T-helper 1 cell treated with Interleukin-12 subunit alpha and Interleukin-12 subunit beta and Interleukin-4 antibody, amounts not matched to agents 30 μg/mL and 1 μg/mL, for 36 hours (primary cell): ENCODE data around the gene LPP.

Experiments used
- H3K27ac Mint-ChIP-seq: one replicate; pipeline ENCODE4 v1.8.0; 2021; ENCODE audit warnings: mild to moderate bottlenecking, mixed read lengths
- H3K27me3 Mint-ChIP-seq: one replicate; pipeline ENCODE4 v1.8.0; 2021; ENCODE audit warnings: low read depth, mixed read lengths
- H3K36me3 Mint-ChIP-seq: one replicate; pipeline ENCODE4 v1.8.0; 2021; ENCODE audit warnings: low read depth, mixed read lengths
- H3K4me1 Mint-ChIP-seq: one replicate; pipeline ENCODE4 v1.8.0; 2021; ENCODE audit warnings: low read depth, mixed read lengths
- H3K4me3 Mint-ChIP-seq: one replicate; pipeline ENCODE4 v1.8.0; 2021; ENCODE audit warnings: mild to moderate bottlenecking, moderate library complexity, mixed read lengths
- H3K9me3 Mint-ChIP-seq: one replicate; pipeline ENCODE4 v1.8.0; 2021; ENCODE audit warnings: mixed read lengths

The LPP gene

GRCh38 chr3:188482929-188483328 lies 329.0 kb downstream of the LPP start:
- peaks cover 26% of the 10 kb centered on the region for H3K36me3 Mint-ChIP-seq
- no peaks in the 10 kb centered on the region for H3K27me3 Mint-ChIP-seq
- H3K4me1 Mint-ChIP-seq, result peaks cover under 1% of the 10 kb centered on the region
- H3K27ac Mint-ChIP-seq, result no peak overlapping the region
- H3K9me3 Mint-ChIP-seq, result peaks cover 12% of the 10 kb centered on the region
- no peak overlapping the region for H3K4me3 Mint-ChIP-seq

DNA sequence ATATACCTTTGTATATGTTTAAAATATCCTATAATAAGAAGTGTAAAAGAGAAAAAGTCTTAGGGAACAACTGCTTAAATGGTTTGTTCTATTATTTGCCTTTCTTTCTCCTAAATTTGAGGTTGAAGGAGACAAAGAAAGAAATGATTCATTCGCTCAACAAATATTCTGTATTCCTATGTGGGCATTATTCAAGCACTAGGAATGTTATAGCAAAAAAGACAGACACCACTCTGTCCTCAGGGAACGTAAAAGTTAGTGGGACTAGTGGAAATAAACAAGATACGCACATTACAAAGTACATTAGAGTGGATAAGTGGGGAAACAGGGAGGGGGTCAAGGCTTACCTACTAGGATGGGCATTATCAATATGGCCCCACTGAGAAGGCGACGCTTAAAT lies 332.2 kb downstream of the LPP start:
- Mint-ChIP-seq H3K4me3 (no peak overlapping the region), H3K36me3 (peaks cover 42% of the 10 kb centered on the region), H3K4me1 (no peaks in the 10 kb centered on the region), H3K9me3 (peaks cover 11% of the 10 kb centered on the region), H3K27ac (no peak overlapping the region), H3K27me3 (no peaks in the 10 kb centered on the region)

DNA sequence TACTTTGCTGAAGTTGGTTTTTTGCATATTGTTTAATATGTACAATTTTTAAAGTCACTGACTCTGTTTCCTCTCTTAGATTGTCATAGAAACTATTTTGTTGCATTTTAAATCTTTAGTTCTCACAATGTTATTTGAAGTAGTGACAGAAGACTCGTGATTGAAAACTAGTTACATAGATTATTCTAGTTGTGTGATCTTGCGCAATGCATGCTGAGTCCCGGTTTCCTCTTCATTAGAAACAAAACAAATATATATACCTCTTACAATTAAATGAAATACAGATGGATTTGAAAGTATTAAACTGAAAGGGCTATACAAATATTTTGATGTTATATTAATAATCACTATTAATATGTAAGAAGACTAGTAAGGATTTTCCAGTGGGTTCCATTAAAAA lies 333.0 kb downstream of the LPP start:
- H3K27ac Mint-ChIP-seq, result no peak overlapping the region
- H3K36me3 Mint-ChIP-seq, result peaks cover 38% of the 10 kb centered on the region
- H3K4me1 Mint-ChIP-seq, result no peaks in the 10 kb centered on the region
- no peak overlapping the region for H3K4me3 Mint-ChIP-seq
- no peaks in the 10 kb centered on the region for H3K27me3 Mint-ChIP-seq
- peaks cover 2% of the 10 kb centered on the region for H3K9me3 Mint-ChIP-seq

GRCh38 chr3:188487652-188488051 lies 333.7 kb downstream of the LPP start:
- Mint-ChIP-seq H3K4me1 (no peaks in the 10 kb centered on the region), H3K4me3 (no peak overlapping the region), H3K27ac (no peak overlapping the region), H3K27me3 (no peaks in the 10 kb centered on the region), H3K36me3 (peaks cover 36% of the 10 kb centered on the region), H3K9me3 (no peaks in the 10 kb centered on the region)

DNA sequence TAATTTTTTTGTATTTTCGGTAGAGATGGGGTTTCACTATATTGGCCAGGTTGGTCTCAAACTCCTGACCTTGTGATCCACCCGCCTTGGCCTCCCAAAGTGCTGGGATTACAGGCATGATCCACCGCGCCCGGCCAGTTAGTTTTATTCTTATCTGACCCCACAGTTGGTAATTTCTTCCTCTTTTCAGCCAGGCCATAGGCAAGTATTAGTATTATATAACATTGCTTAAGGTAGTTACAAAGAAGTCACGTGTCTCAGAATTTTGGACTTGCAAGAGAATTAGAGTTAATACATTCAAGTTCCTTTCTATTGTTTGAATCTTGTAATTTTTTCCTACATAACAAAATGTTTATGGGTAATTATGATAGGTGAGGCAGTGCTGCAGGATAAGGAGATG lies 334.8 kb downstream of the LPP start:
- no peaks in the 10 kb centered on the region for H3K4me1 Mint-ChIP-seq
- H3K36me3 Mint-ChIP-seq, result peaks cover 37% of the 10 kb centered on the region
- no peak overlapping the region for H3K4me3 Mint-ChIP-seq
- H3K27me3 Mint-ChIP-seq, result no peaks in the 10 kb centered on the region
- H3K27ac Mint-ChIP-seq, result no peak overlapping the region
- H3K9me3 Mint-ChIP-seq, result no peaks in the 10 kb centered on the region

GRCh38 chr3:188489639-188490405 lies 335.9 kb downstream of the LPP start:
- Mint-ChIP-seq H3K4me1 (no peaks in the 10 kb centered on the region), H3K9me3 (no peaks in the 10 kb centered on the region), H3K27me3 (no peaks in the 10 kb centered on the region), H3K4me3 (no peak overlapping the region), H3K36me3 (peaks cover 28% of the 10 kb centered on the region), H3K27ac (no peak overlapping the region)

DNA sequence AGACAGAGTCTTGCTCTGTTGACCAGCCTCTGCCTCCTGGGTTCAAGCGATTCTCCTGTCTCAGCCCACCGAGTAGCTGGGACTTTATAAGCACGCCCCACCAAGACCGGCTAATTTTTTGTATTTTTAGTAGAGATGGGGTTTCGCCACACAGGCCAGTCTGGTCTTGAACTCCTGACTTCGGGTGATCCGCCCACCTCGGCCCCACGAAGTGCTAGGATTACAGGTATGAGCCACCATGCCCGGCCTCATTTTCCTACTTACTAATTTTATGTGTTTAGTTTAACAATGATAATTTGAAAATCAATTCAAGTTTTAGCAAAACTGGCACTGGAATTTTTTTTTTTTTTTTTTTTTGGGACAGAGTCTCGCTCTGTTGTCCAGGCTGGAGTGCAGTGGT lies 336.5 kb downstream of the LPP start:
- Mint-ChIP-seq H3K27ac (no peak overlapping the region), H3K27me3 (no peaks in the 10 kb centered on the region), H3K36me3 (peaks cover 23% of the 10 kb centered on the region), H3K4me3 (no peak overlapping the region), H3K4me1 (no peaks in the 10 kb centered on the region), H3K9me3 (no peaks in the 10 kb centered on the region)

- Mint-ChIP-seq H3K4me1 (no peaks in the 10 kb centered on the region), H3K36me3 (peaks cover 20% of the 10 kb centered on the region), H3K9me3 (no peaks in the 10 kb centered on the region), H3K27ac (no peak overlapping the region), H3K4me3 (no peak overlapping the region), H3K27me3 (no peaks in the 10 kb centered on the region)
These were observed 337.3 kb downstream of the LPP start for GRCh38 chr3:188491276-188491687.

- Mint-ChIP-seq H3K4me3 (no peak overlapping the region), H3K36me3 (peaks cover 6% of the 10 kb centered on the region), H3K27me3 (no peaks in the 10 kb centered on the region), H3K9me3 (peaks cover 6% of the 10 kb centered on the region), H3K4me1 (peaks cover 5% of the 10 kb centered on the region), H3K27ac (no peak overlapping the region)
These were observed 342.4 kb downstream of the LPP start for GRCh38 chr3:188496390-188496789.

GRCh38 chr3:188497021-188497420 lies 343.1 kb downstream of the LPP start:
- no peaks in the 10 kb centered on the region for H3K27me3 Mint-ChIP-seq
- peaks cover 5% of the 10 kb centered on the region for H3K4me1 Mint-ChIP-seq
- no peak overlapping the region for H3K4me3 Mint-ChIP-seq
- no peak overlapping the region for H3K27ac Mint-ChIP-seq
- peaks cover 8% of the 10 kb centered on the region for H3K9me3 Mint-ChIP-seq
- peaks cover 6% of the 10 kb centered on the region for H3K36me3 Mint-ChIP-seq

GRCh38 chr3:188503647-188504046 lies 349.7 kb downstream of the LPP start:
- no peak overlapping the region for H3K4me3 Mint-ChIP-seq
- no peak overlapping the region for H3K27ac Mint-ChIP-seq
- no peaks in the 10 kb centered on the region for H3K27me3 Mint-ChIP-seq
- H3K36me3 Mint-ChIP-seq, result peaks cover 28% of the 10 kb centered on the region
- H3K4me1 Mint-ChIP-seq, result peaks cover 7% of the 10 kb centered on the region
- peaks cover 39% of the 10 kb centered on the region for H3K9me3 Mint-ChIP-seq

DNA sequence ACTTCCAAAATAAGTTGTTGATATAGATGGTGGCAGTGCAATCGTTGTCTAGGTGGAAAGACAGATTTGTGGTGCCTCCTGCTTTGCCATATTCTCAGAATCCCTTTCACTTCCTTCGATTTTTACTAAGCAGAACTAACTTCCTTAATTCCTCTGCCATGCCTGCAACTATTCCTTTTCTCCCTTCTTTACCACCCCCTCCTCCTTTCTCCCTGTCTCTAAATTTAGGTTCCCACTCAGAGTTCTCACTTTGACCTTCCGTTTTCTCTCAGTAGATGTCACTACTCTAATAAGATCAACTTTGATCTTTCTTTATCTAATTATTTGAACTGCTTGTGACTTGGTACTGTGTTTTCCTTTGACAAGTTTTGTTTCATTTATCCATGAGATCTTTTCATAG lies 351.2 kb downstream of the LPP start:
- H3K27ac Mint-ChIP-seq, result no peak overlapping the region
- H3K9me3 Mint-ChIP-seq, result peaks cover 39% of the 10 kb centered on the region
- no peaks in the 10 kb centered on the region for H3K27me3 Mint-ChIP-seq
- H3K4me1 Mint-ChIP-seq, result peaks cover 7% of the 10 kb centered on the region
- H3K4me3 Mint-ChIP-seq, result no peak overlapping the region
- peaks cover 28% of the 10 kb centered on the region for H3K36me3 Mint-ChIP-seq

- Mint-ChIP-seq H3K36me3 (peaks cover 26% of the 10 kb centered on the region), H3K9me3 (peaks cover 36% of the 10 kb centered on the region), H3K27ac (no peak overlapping the region), H3K4me1 (peaks cover 7% of the 10 kb centered on the region), H3K4me3 (no peak overlapping the region), H3K27me3 (no peaks in the 10 kb centered on the region)
These were observed 352.0 kb downstream of the LPP start for GRCh38 chr3:188505911-188506310.

DNA sequence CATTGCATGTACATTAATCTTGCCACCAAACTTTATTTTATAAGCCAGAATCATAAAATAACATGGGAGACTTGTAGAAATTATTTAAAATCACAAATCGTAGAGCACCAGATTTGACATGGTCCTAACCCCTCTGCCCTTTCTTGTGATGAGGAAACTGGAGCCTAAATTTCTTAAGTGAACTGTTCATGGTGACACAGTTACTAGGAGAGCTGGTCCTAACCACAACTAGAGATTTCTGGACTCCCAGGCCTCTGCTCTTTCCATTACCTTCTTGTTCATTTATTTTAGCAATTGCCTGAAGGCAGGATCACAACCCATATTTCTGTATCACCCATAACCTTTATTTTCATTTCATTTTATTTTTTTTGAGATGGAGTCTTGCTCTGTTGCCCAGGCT lies 352.5 kb downstream of the LPP start:
- peaks cover 33% of the 10 kb centered on the region for H3K9me3 Mint-ChIP-seq
- peaks cover 24% of the 10 kb centered on the region for H3K36me3 Mint-ChIP-seq
- no peaks in the 10 kb centered on the region for H3K27me3 Mint-ChIP-seq
- peaks cover 7% of the 10 kb centered on the region for H3K4me1 Mint-ChIP-seq
- H3K27ac Mint-ChIP-seq, result no peak overlapping the region
- no peak overlapping the region for H3K4me3 Mint-ChIP-seq

DNA sequence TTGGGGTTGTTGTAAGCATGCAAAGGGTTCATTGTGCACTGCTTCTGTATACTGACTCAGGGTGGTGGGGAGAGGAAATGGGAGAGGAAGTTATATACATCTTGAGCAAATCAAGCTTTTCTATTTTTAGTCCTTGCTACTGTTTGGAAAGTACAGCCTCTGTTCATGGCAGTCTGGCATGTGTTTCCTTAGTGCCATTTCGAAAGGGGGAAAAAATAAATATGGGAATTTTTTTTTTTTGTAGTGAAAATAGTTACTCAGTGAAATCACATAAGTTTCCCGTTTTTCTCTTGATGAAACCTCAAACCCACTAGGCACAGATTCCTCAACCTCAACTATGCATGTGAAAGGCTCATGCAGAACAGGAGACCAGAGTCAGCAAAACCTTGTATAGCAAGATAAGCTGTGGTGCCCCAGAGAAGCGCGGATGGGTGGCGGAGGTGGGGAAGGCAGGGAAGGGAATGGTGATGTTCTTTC lies 353.3 kb downstream of the LPP start:
- Mint-ChIP-seq H3K9me3 (peaks cover 28% of the 10 kb centered on the region), H3K27ac (no peak overlapping the region), H3K27me3 (no peaks in the 10 kb centered on the region), H3K36me3 (peaks cover 22% of the 10 kb centered on the region), H3K4me1 (peaks cover 7% of the 10 kb centered on the region), H3K4me3 (no peak overlapping the region)
